ENCODE measurements around the gene GRAPL. TPM values are rescaled to one million over a fixed set of nuclear protein-coding genes. Genes with fewer than 3 reads are reported as not detected.
"Not testable (repeated sequence)": the region's sequence is repeated elsewhere in the genome, so short reads cannot be mapped to it uniquely, and the experiment has no call there.

GRAPL gene
- total and polyA plus RNA-seq, 2 donors from 2014 or later, result 1.4 to 10.7 TPM

DNA sequence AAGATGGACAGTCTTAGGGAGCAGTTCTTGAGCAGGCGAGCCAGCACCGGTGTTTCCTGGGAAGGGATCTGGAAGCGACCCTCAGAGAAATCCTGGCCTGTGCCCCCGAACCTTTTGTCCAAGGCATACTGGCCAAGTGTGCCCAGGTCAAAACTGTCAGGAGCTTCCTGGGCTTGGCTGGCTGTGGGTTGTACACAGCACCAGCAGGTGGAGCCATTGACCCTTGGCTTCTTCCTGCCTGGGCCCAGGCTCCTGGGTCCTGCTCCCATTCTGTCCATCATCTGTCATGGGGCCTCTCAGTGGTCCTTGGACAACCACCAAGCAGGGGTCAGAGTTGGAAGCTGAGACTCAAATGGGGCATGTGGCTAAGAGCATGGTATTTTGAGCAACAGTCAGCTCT lies 15.0 kb downstream of the GRAPL start:
- DNase-seq, result peak in 1 of 5 donors; percentile 41
- H3K4me3 ChIP-seq (ENCODE audit: low read length in 3 of 3); H3K36me3 ChIP-seq (ENCODE audit: control insufficient read depth in 2 of 3, insufficient read depth in 3 of 3, low read length in 3 of 3); H3K9ac ChIP-seq (ENCODE audit: low read length in 3 of 3); H3K9me3 ChIP-seq (ENCODE audit: control insufficient read depth in 2 of 3, insufficient read depth in 1 of 3, low read length in 3 of 3); H3K27ac ChIP-seq (ENCODE audit: low read depth in 2 of 2, low read length in 2 of 2); FAIRE-seq; H3K27me3 ChIP-seq (ENCODE audit: control insufficient read depth, insufficient read depth, low read length); H3K4me1 ChIP-seq (ENCODE audit: control insufficient read depth in 2 of 3, insufficient read depth in 2 of 3, low read depth in 1 of 3, low read length in 3 of 3); intact Hi-C loops (cut with DNase I): not testable (repeated sequence)
- TF ChIP-seq, protein P1, sequence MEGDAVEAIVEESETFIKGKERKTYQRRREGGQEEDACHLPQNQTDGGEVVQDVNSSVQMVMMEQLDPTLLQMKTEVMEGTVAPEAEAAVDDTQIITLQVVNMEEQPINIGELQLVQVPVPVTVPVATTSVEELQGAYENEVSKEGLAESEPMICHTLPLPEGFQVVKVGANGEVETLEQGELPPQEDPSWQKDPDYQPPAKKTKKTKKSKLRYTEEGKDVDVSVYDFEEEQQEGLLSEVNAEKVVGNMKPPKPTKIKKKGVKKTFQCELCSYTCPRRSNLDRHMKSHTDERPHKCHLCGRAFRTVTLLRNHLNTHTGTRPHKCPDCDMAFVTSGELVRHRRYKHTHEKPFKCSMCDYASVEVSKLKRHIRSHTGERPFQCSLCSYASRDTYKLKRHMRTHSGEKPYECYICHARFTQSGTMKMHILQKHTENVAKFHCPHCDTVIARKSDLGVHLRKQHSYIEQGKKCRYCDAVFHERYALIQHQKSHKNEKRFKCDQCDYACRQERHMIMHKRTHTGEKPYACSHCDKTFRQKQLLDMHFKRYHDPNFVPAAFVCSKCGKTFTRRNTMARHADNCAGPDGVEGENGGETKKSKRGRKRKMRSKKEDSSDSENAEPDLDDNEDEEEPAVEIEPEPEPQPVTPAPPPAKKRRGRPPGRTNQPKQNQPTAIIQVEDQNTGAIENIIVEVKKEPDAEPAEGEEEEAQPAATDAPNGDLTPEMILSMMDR (IDR thresholded peaks at IDR 0.05; ENCODE audit: borderline replicate concordance, extremely low read depth, insufficient read depth), result peak; percentile 7

DNA sequence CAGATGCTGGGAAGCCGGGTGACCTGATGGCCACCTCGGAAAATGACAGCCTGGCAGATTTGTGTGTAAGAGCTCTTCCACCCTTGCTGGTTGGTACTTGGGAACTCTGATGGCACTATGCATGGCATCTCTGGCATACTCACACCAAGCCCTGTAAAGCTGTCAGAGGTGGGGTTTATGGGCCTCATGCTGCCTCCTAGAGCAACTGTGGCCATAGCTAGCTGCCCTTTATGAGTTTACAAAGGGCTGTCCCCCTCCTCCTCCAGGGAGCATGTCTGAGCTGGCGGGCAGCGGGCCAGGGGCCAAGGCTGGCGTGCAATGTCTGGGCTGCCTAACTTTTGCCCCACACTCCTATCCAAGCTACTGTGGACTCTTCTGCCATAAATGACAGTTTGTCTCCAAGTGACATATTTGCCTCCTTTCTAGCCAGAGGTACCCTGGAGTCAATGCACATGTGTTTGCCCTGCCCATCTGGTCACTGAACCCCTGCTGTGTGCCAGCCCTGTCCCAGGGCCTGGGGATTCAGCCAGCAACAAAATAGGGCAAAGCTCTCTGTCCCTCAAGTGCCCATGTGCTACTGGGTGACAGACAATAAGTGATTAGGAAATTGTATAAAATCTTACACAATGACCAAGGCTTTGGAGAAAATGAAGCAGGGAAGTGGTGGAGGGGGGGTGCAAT lies 15.8 kb downstream of the GRAPL start:
- H3K9ac ChIP-seq (ENCODE audit: low read length in 3 of 3); H3K27ac ChIP-seq (ENCODE audit: low read depth in 2 of 2, low read length in 2 of 2); H3K4me3 ChIP-seq (ENCODE audit: low read length in 3 of 3); H3K36me3 ChIP-seq (ENCODE audit: control insufficient read depth in 2 of 3, insufficient read depth in 3 of 3, low read length in 3 of 3); H3K27me3 ChIP-seq (ENCODE audit: control insufficient read depth, insufficient read depth, low read length); FAIRE-seq; H3K4me1 ChIP-seq (ENCODE audit: control insufficient read depth in 2 of 3, insufficient read depth in 2 of 3, low read depth in 1 of 3, low read length in 3 of 3); H3K9me3 ChIP-seq (ENCODE audit: control insufficient read depth in 2 of 3, insufficient read depth in 1 of 3, low read length in 3 of 3); intact Hi-C loops (cut with DNase I); DNase-seq: not testable (repeated sequence)

DNA sequence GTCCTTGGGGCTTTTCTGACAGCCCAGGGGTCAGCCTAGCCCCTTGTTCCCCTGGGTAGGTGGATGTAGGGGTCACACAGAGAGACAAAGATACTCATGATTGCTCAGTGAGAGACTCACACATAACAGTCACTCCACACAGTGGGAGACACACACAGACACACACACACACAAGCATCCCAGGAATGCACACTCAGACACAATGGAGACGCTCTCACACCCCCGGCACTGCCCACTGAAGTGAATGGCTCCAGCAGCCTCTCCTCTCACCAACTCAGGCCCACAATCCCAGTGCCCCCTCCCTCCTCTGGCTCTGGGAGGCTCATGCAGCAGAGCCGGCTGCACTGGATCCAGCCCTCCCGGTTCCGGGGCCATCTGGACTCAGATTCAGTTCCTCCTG lies 17.0 kb downstream of the GRAPL start:
- H3K9me3 ChIP-seq (ENCODE audit: control insufficient read depth in 2 of 3, insufficient read depth in 1 of 3, low read length in 3 of 3); H3K27ac ChIP-seq (ENCODE audit: low read depth in 2 of 2, low read length in 2 of 2); H3K36me3 ChIP-seq (ENCODE audit: control insufficient read depth in 2 of 3, insufficient read depth in 3 of 3, low read length in 3 of 3); H3K4me3 ChIP-seq (ENCODE audit: low read length in 3 of 3); FAIRE-seq; H3K9ac ChIP-seq (ENCODE audit: low read length in 3 of 3); intact Hi-C loops (cut with DNase I); H3K4me1 ChIP-seq (ENCODE audit: control insufficient read depth in 2 of 3, insufficient read depth in 2 of 3, low read depth in 1 of 3, low read length in 3 of 3); H3K27me3 ChIP-seq (ENCODE audit: control insufficient read depth, insufficient read depth, low read length): not testable (repeated sequence)
- peak in 1 of 5 donors; percentile 15 for DNase-seq

DNA sequence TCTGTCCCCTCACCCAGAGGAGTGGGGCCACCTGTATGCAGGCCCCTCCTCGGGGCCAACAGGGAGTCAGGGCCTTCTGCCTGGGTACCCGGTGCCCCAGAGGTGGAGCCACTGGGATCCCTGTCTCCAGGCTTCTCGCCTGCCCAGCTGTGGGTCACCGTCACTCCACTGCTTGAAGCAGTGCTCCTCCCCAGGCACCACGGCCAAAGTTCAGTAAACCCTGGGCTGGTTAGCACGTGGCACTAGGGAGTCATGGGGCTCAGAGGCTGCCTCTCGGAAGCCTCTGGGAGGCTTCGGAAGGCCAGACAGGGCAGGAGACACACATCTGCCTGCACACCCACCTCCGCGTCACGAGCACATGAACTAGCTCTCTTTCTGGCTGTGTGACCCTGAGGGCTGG lies 18.1 kb downstream of the GRAPL start:
- H3K27me3 ChIP-seq (ENCODE audit: control insufficient read depth, insufficient read depth, low read length); FAIRE-seq; H3K4me1 ChIP-seq (ENCODE audit: control insufficient read depth in 2 of 3, insufficient read depth in 2 of 3, low read depth in 1 of 3, low read length in 3 of 3); H3K9ac ChIP-seq (ENCODE audit: low read length in 3 of 3); H3K36me3 ChIP-seq (ENCODE audit: control insufficient read depth in 2 of 3, insufficient read depth in 3 of 3, low read length in 3 of 3); H3K9me3 ChIP-seq (ENCODE audit: control insufficient read depth in 2 of 3, insufficient read depth in 1 of 3, low read length in 3 of 3); H3K4me3 ChIP-seq (ENCODE audit: low read length in 3 of 3); H3K27ac ChIP-seq (ENCODE audit: low read depth in 2 of 2, low read length in 2 of 2); intact Hi-C loops (cut with DNase I); DNase-seq: not testable (repeated sequence)

DNA sequence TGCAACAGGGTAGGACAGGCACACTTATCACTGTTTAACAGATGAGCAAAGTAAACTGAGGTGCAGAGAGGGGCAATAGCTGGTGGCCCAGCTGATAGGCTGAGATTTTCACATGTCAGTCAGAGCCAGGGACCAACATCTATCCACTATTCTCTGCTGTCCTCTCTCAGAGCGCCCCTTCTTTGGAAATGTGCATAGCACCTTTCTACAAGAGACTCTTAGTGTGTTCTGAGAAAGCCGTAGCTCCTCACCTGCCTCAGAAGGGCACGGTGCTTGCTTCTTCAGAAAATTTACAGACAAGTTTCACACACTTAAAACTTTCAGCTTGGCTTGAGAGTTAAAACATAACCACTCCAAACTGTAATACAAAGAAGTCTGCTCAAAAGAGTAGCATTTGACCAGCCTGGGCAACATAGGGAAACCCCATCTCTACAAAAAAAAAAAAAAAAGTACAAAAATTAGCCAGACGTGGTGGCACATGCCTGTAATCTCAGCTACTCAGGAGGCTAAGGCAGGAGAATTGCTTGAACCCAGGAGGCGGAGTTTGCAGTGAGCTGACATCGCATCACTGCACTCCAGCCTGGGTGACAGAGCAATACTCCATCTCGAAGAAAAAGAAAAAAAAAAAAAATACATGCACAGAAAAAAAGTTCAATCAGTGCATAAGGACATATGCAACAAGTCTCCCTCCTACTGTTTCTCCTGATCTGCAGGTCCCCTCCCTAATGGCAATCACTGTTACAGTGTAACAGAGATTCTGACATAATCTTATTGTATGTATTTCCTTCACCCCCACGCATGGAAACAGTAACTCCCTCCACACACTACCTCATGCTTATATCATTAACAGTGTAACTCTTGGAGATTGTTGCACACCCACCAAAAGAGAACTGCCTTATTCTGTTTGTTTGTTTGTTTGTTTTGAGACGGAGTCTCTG lies 23.6 kb downstream of the GRAPL start:
- H3K27ac ChIP-seq (ENCODE audit: low read depth in 2 of 2, low read length in 2 of 2); H3K9ac ChIP-seq (ENCODE audit: low read length in 3 of 3); H3K9me3 ChIP-seq (ENCODE audit: control insufficient read depth in 2 of 3, insufficient read depth in 1 of 3, low read length in 3 of 3); H3K36me3 ChIP-seq (ENCODE audit: control insufficient read depth in 2 of 3, insufficient read depth in 3 of 3, low read length in 3 of 3); intact Hi-C loops (cut with DNase I); H3K4me1 ChIP-seq (ENCODE audit: control insufficient read depth in 2 of 3, insufficient read depth in 2 of 3, low read depth in 1 of 3, low read length in 3 of 3); H3K4me3 ChIP-seq (ENCODE audit: low read length in 3 of 3); DNase-seq; H3K27me3 ChIP-seq (ENCODE audit: control insufficient read depth, insufficient read depth, low read length); FAIRE-seq: not testable (repeated sequence)

DNA sequence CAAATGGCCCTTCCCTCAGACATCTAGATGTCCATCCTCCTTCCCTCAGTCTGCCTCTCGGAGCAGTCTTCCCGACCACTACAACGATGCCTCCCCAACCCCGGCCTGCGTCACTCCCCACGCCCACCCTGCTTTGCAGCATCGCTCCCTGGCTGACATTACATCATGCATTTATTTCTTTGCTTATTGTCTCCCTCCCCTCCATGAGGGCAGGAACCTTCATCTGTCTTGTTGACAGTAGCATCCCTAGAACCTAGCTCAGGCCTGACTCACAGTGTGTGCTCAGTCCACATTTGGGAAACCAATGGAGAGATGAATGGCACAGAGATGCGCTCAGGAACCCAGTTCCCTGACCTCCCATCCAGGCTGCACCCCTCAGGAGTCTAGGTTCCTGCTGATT lies 30.2 kb downstream of the GRAPL start:
- H3K9me3 ChIP-seq (ENCODE audit: control insufficient read depth in 2 of 3, insufficient read depth in 1 of 3, low read length in 3 of 3); H3K27ac ChIP-seq (ENCODE audit: low read depth in 2 of 2, low read length in 2 of 2); intact Hi-C loops (cut with DNase I); DNase-seq; H3K9ac ChIP-seq (ENCODE audit: low read length in 3 of 3); H3K4me1 ChIP-seq (ENCODE audit: control insufficient read depth in 2 of 3, insufficient read depth in 2 of 3, low read depth in 1 of 3, low read length in 3 of 3); H3K36me3 ChIP-seq (ENCODE audit: control insufficient read depth in 2 of 3, insufficient read depth in 3 of 3, low read length in 3 of 3); FAIRE-seq; H3K4me3 ChIP-seq (ENCODE audit: low read length in 3 of 3); H3K27me3 ChIP-seq (ENCODE audit: control insufficient read depth, insufficient read depth, low read length): not testable (repeated sequence)

DNA sequence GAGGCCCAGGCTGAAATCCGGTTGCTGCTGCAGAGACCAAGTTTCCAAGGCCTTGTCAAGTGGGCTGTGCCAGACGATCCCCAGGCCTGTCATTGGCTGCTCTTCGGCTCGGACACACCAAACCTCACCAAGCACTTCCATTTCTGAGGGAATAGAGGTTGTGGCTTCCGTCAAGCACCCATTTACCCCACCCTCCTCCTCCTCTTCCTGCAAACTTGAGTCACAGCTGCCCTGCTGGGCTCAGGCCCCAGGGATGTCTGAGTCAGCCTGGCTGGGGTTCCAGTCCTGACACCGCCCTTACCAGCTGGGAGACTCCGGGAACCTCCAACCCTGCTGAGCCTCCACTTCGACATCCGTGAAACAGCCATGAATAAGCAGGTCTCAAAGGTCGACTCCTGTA lies 31.1 kb downstream of the GRAPL start:
- H3K4me3 ChIP-seq (ENCODE audit: low read length in 3 of 3); H3K36me3 ChIP-seq (ENCODE audit: control insufficient read depth in 2 of 3, insufficient read depth in 3 of 3, low read length in 3 of 3); H3K9me3 ChIP-seq (ENCODE audit: control insufficient read depth in 2 of 3, insufficient read depth in 1 of 3, low read length in 3 of 3); DNase-seq; intact Hi-C loops (cut with DNase I); FAIRE-seq; H3K27ac ChIP-seq (ENCODE audit: low read depth in 2 of 2, low read length in 2 of 2); H3K4me1 ChIP-seq (ENCODE audit: control insufficient read depth in 2 of 3, insufficient read depth in 2 of 3, low read depth in 1 of 3, low read length in 3 of 3); H3K27me3 ChIP-seq (ENCODE audit: control insufficient read depth, insufficient read depth, low read length); H3K9ac ChIP-seq (ENCODE audit: low read length in 3 of 3): not testable (repeated sequence)
